Neural cell (in vitro differentiated cells): ENCODE results near the gene ENPP5. TPM values are rescaled to one million over a fixed set of nuclear protein-coding genes. Genes with fewer than 3 reads are reported as not detected.

ENCODE experiments used
- H2AFZ ChIP-seq: fragments of 200-600, 300-800 bp; sonication (generic), shearing (Covaris generic); 2 replicates; pipeline ENCODE4 v1.6.0; 2014; ENCODE audit warnings: low read depth, mild to moderate bottlenecking, antibody characterized with exemption, low read length, moderate library complexity
- H3F3A ChIP-seq: fragments of 200-600 bp; shearing (Covaris generic); 2 replicates; pipeline ENCODE4 v1.6.1; 2016; ENCODE audit warnings: mild to moderate bottlenecking, moderate library complexity, mixed read lengths, antibody characterized with exemption, low read length; ENCODE audit not compliant: insufficient read depth, poor library complexity, severe bottlenecking
- H3K27ac ChIP-seq: fragments of 200-600, 300-800 bp; sonication (generic), shearing (Covaris generic); 2 replicates; pipeline ENCODE4 v1.5.1; 2014; ENCODE audit warnings: mild to moderate bottlenecking, low read length, moderate library complexity
- H3K27me3 ChIP-seq: fragments of 300-800, 200-600 bp; sonication (generic), shearing (Covaris generic); 2 replicates; pipeline ENCODE4 v1.6.0; 2014; ENCODE audit warnings: mild to moderate bottlenecking, low read depth, low read length, moderate library complexity; ENCODE audit not compliant: insufficient read depth
- H3K36me3 ChIP-seq: fragments of 300-800, 200-600 bp; sonication (generic), shearing (Covaris generic); 2 replicates; pipeline ENCODE4 v1.5.1; 2014; ENCODE audit warnings: mild to moderate bottlenecking, antibody characterized with exemption, low read length, moderate library complexity; ENCODE audit not compliant: insufficient read depth
- H3K4me2 ChIP-seq: fragments of 300-800, 200-600 bp; sonication (generic), shearing (Covaris generic); 2 replicates; pipeline ENCODE4 v1.6.0; 2014; ENCODE audit warnings: mild to moderate bottlenecking, low read length
- H3K4me3 ChIP-seq: fragments of 300-800, 200-600 bp; sonication (generic), shearing (Covaris generic); 2 replicates; pipeline ENCODE4 v1.5.1; 2014; ENCODE audit warnings: mild to moderate bottlenecking, low read length, moderate library complexity
- H3K79me2 ChIP-seq: fragments of 200-600 bp; shearing (Covaris generic); replicated peaks from 2 replicates; pipeline ENCODE4 v1.6.0; 2014; ENCODE audit warnings: mild to moderate bottlenecking, low read length, moderate library complexity; ENCODE audit not compliant: insufficient read depth
- H3K9ac ChIP-seq: fragments of 300-800, 200-600 bp; sonication (generic), shearing (Covaris generic); 2 replicates; pipeline ENCODE4 v1.6.1; 2016; ENCODE audit warnings: mild to moderate bottlenecking, low read length, mixed read lengths
- H3K9me2 ChIP-seq: fragments of 200-600 bp; shearing (Covaris generic); 2 replicates; pipeline ENCODE4 v1.6.1; 2016; ENCODE audit warnings: mild to moderate bottlenecking, low read length, mixed read lengths; ENCODE audit not compliant: insufficient read depth
- H3K9me3 ChIP-seq: fragments of 200-600, 300-800 bp; sonication (generic), shearing (Covaris generic); 2 replicates; pipeline ENCODE4 v1.6.1; 2016; ENCODE audit warnings: mild to moderate bottlenecking, mixed run types, low read length, moderate library complexity, mixed read lengths
- H4K20me1 ChIP-seq: fragments of 200-600 bp; shearing (Covaris generic); 2 replicates; pipeline ENCODE4 v1.6.1; 2016; ENCODE audit warnings: mild to moderate bottlenecking, mixed run types; ENCODE audit not compliant: insufficient read depth
- EP300 ChIP-seq: fragments of 450-650 bp; conservative IDR thresholded peaks from 2 replicates; pipeline ENCODE4 v1.6.1; 2014; ENCODE audit warnings: antibody characterized with exemption, mild to moderate bottlenecking, moderate library complexity; ENCODE audit not compliant: poor library complexity, severe bottlenecking
- EZH2 ChIP-seq: fragments of 200-600, 300-800 bp; shearing (Covaris generic), sonication (generic); IDR thresholded peaks from 2 replicates; pipeline ENCODE4 v1.6.1; 2014; ENCODE audit warnings: antibody characterized with exemption, low read length, borderline replicate concordance, mild to moderate bottlenecking; ENCODE audit not compliant: insufficient read depth, poor library complexity, severe bottlenecking
- MXI1 ChIP-seq: fragments of 450-650 bp; conservative IDR thresholded peaks from 2 replicates; pipeline ENCODE4 v1.6.1; 2014; ENCODE audit warnings: antibody characterized with exemption, mild to moderate bottlenecking; ENCODE audit not compliant: poor library complexity, severe bottlenecking
- POLR2AphosphoS5 ChIP-seq: IDR thresholded peaks from 2 replicates; pipeline ENCODE4 v1.6.1; 2012
- RAD21 ChIP-seq: fragments of 450-650 bp; conservative IDR thresholded peaks from 2 replicates; pipeline ENCODE4 v1.6.1; 2014; ENCODE audit warnings: antibody characterized with exemption, mild to moderate bottlenecking, moderate library complexity
- SMC3 ChIP-seq: fragments of 450-650 bp; conservative IDR thresholded peaks from 2 replicates; pipeline ENCODE4 v1.6.1; 2014; ENCODE audit warnings: antibody characterized with exemption, mild to moderate bottlenecking, moderate library complexity; ENCODE audit not compliant: poor library complexity
- TAF1 ChIP-seq: IDR thresholded peaks from 2 replicates; pipeline ENCODE4 v1.6.1; 2012; ENCODE audit warnings: low read depth
- polyA plus RNA-seq: library from polyadenylated mRNA; depleted of rRNA; stranded (reverse); fragments of >200 nt; gene quantifications from 2 replicates; pipeline ENCODE4 v1.2.3, GENCODE V29; 2014
- TF ChIP-seq, protein P1 (sequence below): fragments of 450-650 bp; IDR thresholded peaks from 2 replicates; pipeline ENCODE4 v1.5.1; 2014; ENCODE audit warnings: antibody characterized with exemption, mild to moderate bottlenecking, moderate library complexity; ENCODE audit not compliant: poor library complexity, severe bottlenecking
- TF ChIP-seq, protein P2 (sequence below): IDR thresholded peaks from 2 replicates; pipeline ENCODE4 v1.6.1; 2012; ENCODE audit warnings: borderline replicate concordance

The ENPP5 gene
- polyA plus RNA-seq, 1 donor from 2014 or later, result 1.1 TPM

DNA sequence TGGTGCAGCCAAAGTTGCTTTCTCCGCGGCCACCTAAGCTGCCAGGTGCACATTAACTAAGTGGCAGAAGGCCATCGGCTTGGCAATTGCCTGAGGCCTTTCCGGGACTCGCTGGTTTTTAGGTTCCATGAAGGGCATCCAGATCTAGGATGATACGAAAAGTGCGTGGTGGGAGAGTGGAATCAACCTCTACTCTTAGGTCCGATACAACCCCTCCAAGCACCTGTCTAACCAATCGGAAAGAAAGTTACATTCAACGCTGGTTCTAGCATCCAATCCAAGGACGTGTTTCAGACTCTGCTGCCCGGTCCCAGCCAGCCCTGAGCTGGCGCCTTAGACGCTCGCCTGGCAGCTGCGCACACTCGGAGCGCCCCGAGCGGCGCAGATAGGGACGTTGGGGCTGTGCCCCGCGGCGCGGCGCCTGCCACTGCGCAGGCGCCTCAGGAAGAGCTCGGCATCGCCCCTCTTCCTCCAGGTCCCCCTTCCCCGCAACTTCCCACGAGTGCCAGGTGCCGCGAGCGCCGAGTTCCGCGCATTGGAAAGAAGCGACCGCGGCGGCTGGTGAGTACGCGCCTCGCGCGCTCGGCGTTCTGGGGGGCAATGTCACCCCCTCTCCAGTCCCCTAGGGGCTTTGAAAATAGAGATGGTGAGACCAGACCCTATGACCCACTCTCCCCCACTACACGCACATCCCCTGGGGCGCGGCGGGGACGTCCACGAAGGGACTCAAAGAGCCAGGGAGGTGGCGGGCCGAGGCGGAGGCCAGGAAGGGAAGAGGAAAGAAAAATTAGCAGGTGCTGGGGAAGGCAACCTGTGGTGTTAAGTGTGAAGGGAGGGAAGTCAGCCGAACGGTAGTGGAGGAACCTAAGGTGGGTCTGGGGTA is 40.9 kb downstream of the ENPP5 start, which contains the start of gene ENPP4:
Gene ENPP4, plus strand, starts transcription at position 361 of the 883 bp plus-strand sequence. CDS start 9,595 bp downstream, outside the sequence.
- peak within 1 kb of the TSS; percentile 92 for H2AFZ ChIP-seq
- peak within 1 kb of the TSS; percentile 37 for H3K27ac ChIP-seq
- no peaks in the 10 kb centered on the region for H3K9me2 ChIP-seq

DNA sequence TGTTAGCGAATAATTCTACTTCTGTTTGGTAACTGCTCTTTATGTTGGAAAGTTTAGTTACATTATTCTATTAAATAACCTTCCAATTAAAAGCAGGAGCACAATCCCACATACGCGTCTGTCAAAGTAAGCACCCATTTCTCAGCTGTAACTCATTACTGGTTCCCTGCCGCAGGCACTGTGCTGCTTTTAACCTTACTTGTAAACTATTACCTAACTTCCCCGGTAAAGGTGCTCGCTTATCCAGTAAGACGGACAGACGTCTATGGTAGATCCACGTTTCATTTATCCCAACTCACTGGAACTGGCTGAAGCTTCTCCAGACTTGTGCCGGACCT is 41.5 kb downstream of the ENPP5 start:
- Histone ChIP-seq H4K20me1 (no peaks in the 10 kb centered on the region), H3K9ac (peak overlapping the region; percentile 38)
- no peak for TF ChIP-seq POLR2AphosphoS5
- no peak for TF ChIP-seq RAD21
- TF ChIP-seq EZH2, result no peak
- TF ChIP-seq, protein P1, sequence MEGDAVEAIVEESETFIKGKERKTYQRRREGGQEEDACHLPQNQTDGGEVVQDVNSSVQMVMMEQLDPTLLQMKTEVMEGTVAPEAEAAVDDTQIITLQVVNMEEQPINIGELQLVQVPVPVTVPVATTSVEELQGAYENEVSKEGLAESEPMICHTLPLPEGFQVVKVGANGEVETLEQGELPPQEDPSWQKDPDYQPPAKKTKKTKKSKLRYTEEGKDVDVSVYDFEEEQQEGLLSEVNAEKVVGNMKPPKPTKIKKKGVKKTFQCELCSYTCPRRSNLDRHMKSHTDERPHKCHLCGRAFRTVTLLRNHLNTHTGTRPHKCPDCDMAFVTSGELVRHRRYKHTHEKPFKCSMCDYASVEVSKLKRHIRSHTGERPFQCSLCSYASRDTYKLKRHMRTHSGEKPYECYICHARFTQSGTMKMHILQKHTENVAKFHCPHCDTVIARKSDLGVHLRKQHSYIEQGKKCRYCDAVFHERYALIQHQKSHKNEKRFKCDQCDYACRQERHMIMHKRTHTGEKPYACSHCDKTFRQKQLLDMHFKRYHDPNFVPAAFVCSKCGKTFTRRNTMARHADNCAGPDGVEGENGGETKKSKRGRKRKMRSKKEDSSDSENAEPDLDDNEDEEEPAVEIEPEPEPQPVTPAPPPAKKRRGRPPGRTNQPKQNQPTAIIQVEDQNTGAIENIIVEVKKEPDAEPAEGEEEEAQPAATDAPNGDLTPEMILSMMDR, result no peak
- TF ChIP-seq SMC3, result no peak
- TF ChIP-seq MXI1, result no peak
- TF ChIP-seq TAF1, result no peak
- TF ChIP-seq, protein P2, sequence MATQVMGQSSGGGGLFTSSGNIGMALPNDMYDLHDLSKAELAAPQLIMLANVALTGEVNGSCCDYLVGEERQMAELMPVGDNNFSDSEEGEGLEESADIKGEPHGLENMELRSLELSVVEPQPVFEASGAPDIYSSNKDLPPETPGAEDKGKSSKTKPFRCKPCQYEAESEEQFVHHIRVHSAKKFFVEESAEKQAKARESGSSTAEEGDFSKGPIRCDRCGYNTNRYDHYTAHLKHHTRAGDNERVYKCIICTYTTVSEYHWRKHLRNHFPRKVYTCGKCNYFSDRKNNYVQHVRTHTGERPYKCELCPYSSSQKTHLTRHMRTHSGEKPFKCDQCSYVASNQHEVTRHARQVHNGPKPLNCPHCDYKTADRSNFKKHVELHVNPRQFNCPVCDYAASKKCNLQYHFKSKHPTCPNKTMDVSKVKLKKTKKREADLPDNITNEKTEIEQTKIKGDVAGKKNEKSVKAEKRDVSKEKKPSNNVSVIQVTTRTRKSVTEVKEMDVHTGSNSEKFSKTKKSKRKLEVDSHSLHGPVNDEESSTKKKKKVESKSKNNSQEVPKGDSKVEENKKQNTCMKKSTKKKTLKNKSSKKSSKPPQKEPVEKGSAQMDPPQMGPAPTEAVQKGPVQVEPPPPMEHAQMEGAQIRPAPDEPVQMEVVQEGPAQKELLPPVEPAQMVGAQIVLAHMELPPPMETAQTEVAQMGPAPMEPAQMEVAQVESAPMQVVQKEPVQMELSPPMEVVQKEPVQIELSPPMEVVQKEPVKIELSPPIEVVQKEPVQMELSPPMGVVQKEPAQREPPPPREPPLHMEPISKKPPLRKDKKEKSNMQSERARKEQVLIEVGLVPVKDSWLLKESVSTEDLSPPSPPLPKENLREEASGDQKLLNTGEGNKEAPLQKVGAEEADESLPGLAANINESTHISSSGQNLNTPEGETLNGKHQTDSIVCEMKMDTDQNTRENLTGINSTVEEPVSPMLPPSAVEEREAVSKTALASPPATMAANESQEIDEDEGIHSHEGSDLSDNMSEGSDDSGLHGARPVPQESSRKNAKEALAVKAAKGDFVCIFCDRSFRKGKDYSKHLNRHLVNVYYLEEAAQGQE, result no peak

More for the DNA sequence above, 40.9 kb downstream of the ENPP5 start, which contains the start of gene ENPP4:
- peak within 1 kb of the TSS; percentile 71 for H3K9ac ChIP-seq
- H3F3A ChIP-seq, result no peaks in the 10 kb centered on the region
- no peaks in the 10 kb centered on the region for H4K20me1 ChIP-seq
- no peaks in the 10 kb centered on the region for H3K27me3 ChIP-seq
- no peak for TF ChIP-seq EZH2
- TF ChIP-seq POLR2AphosphoS5, result peak; percentile 49
- peak; percentile 17 for TF ChIP-seq EP300
- peak; percentile 73 for TF ChIP-seq MXI1
- no peak for TF ChIP-seq SMC3
- TF ChIP-seq RAD21, result peak; percentile 20
- TF ChIP-seq, protein P2, result no peak
- TF ChIP-seq, protein P1, result peak; percentile 61
- TF ChIP-seq TAF1, result no peak
- no peaks in the 10 kb centered on the region for H3K36me3 ChIP-seq
- peak within 1 kb of the TSS; percentile 83 for H3K4me3 ChIP-seq
- H3K4me2 ChIP-seq, result peak within 1 kb of the TSS; percentile 23
- no peaks in the 10 kb centered on the region for H3K9me3 ChIP-seq
- no peaks in the 10 kb centered on the region for H3K79me2 ChIP-seq

More for the DNA sequence above, 41.5 kb downstream of the ENPP5 start:
- H3K9me2 ChIP-seq, result no peaks in the 10 kb centered on the region
- H3K79me2 ChIP-seq, result no peaks in the 10 kb centered on the region
- H3K9me3 ChIP-seq, result no peaks in the 10 kb centered on the region
- peak overlapping the region; percentile 59 for H2AFZ ChIP-seq
- no peak overlapping the region for H3K27ac ChIP-seq
- H3K27me3 ChIP-seq, result no peaks in the 10 kb centered on the region
- peak overlapping the region; percentile 83 for H3K4me3 ChIP-seq
- peak overlapping the region; percentile 23 for H3K4me2 ChIP-seq
- no peaks in the 10 kb centered on the region for H3F3A ChIP-seq
- H3K36me3 ChIP-seq, result no peaks in the 10 kb centered on the region
